Panc1 (cell line): ENCODE measurements around the gene SEC14L5. TPM values are rescaled to one million over a fixed set of nuclear protein-coding genes. Genes with fewer than 3 reads are reported as not detected.
A peak's percentile ranks its signal among the peaks of the same experiment; 100 is the strongest.

Experiments used
- ATAC-seq: fragments of 200-7000 bp; cut with Tn5 transposase; 2 replicates; pipeline ENCODE4 v1.9.1; 2020; ENCODE audit warnings: mild to moderate bottlenecking, moderate library complexity
- BruUV-seq: library from RNA; stranded (reverse); fragments of 400-500 nt; replicated peaks from 2 replicates; lab custom pipeline; 2021; lab: Mats Ljungman, UMichigan
- CTCF ChIA-PET: fragments of 300-600 bp; sonication (Branson Sonifier 250); formaldehyde crosslinking; loops from one replicate; lab custom pipeline; 2022; ENCODE audit warnings: antibody characterized with exemption; lab: Charles Lee
- POLR2A ChIA-PET: fragments of 300-600 bp; sonication (Branson Sonifier 250); formaldehyde crosslinking; loops from one replicate; lab custom pipeline; 2022; ENCODE audit warnings: antibody characterized with exemption; lab: Charles Lee
- DNase-seq: peaks from one replicate; pipeline ENCODE4 v3.0.0-alpha.2; 2010; ENCODE audit warnings: low read depth, low spot score
- H3K27ac ChIP-seq: 2 replicates; pipeline ENCODE4 v1.5.1; 2011; ENCODE audit warnings: mild to moderate bottlenecking, low read length, inconsistent platforms
- H3K27me3 ChIP-seq: fragments of 200-500 bp; sonication (Bioruptor generic); 2 replicates; pipeline ENCODE4 v1.6.0; 2014; ENCODE audit warnings: low read length, inconsistent platforms; ENCODE audit not compliant: control insufficient read depth, insufficient read depth
- H3K36me3 ChIP-seq: fragments of 200-500 bp; sonication (Bioruptor generic); 2 replicates; pipeline ENCODE4 v1.5.1; 2014; ENCODE audit warnings: inconsistent platforms, mild to moderate bottlenecking, low read length, moderate library complexity; ENCODE audit not compliant: control insufficient read depth, insufficient read depth
- H3K4me1 ChIP-seq: 2 replicates; pipeline ENCODE4 v1.5.1; 2011; ENCODE audit warnings: inconsistent platforms, mild to moderate bottlenecking, low read length, moderate library complexity; ENCODE audit not compliant: control insufficient read depth, insufficient read depth
- H3K4me3 ChIP-seq, 2 experiments: 2 replicates each; pipeline ENCODE4 v1.5.1; 2011 to 2012; ENCODE audit warnings: low read depth in 2 of 2, low read length in 2 of 2, mild to moderate bottlenecking in 2 of 2, inconsistent platforms in 1 of 2, moderate library complexity in 1 of 2
- H3K9me3 ChIP-seq: fragments of 200-500 bp; sonication (Bioruptor generic); 2 replicates; pipeline ENCODE4 v1.5.1; 2014; ENCODE audit warnings: low read depth, mild to moderate bottlenecking, inconsistent platforms, low read length, moderate library complexity; ENCODE audit not compliant: control insufficient read depth, insufficient read depth
- CTCF ChIP-seq: fragments of 450-650 bp; IDR thresholded peaks from 2 replicates; pipeline ENCODE4 v1.5.1; 2017; ENCODE audit warnings: mild to moderate bottlenecking
- POLR2AphosphoS5 ChIP-seq: IDR thresholded peaks from 2 replicates; pipeline ENCODE4 v1.6.1; 2012; ENCODE audit warnings: mild to moderate bottlenecking, low read depth, low read length, moderate library complexity
- SIN3A ChIP-seq: IDR thresholded peaks from 2 replicates; pipeline ENCODE4 v1.6.1; 2012; ENCODE audit warnings: low read depth, mild to moderate bottlenecking, low read length, moderate library complexity, borderline replicate concordance; ENCODE audit not compliant: insufficient read depth
- TCF7L2 ChIP-seq: IDR thresholded peaks from 2 replicates; pipeline ENCODE4 v1.6.1; 2011; ENCODE audit warnings: mild to moderate bottlenecking, low read depth, low read length, inconsistent platforms
- in situ Hi-C: cut with HindIII; loops from 2 replicates; pipeline ENCODE4 v1.10.0; 2016; ENCODE audit warnings: low sequenced_read_pairs, low pct_unique_long_range_greater_than_20kb
- intact Hi-C: fragments of 100-400 bp; cut with micrococcal nuclease; formaldehyde crosslinking; loops from one replicate; pipeline ENCODE4 v1.10.0; 2022; ENCODE audit not compliant: unreplicated experiment
- total RNA-seq: library from RNA; stranded (reverse); gene quantifications from one replicate; pipeline ENCODE4 v1.2.1, GENCODE V29; 2021; ENCODE audit not compliant: unreplicated experiment
- TF ChIP-seq, protein P1 (sequence below), 2 experiments: IDR thresholded peaks; 2 replicates each; pipeline ENCODE4 v1.6.1; 2011 to 2012; ENCODE audit warnings: low read depth in 2 of 2, control low read depth in 1 of 2, low read length in 1 of 2, mild to moderate bottlenecking in 1 of 2, moderate library complexity in 1 of 2; ENCODE audit not compliant: insufficient read depth in 1 of 2

SEC14L5 gene
- total RNA-seq, 1 experiment from 2014 or later, result 0.26 TPM

- ChIA-PET CTCF (interaction anchor here (0.6 kb wide), 1 partner anchor 26 kb away, joined by 6 read pairs; no protein-coding TSS in a partner anchor), POLR2A (no interaction called here)
These were observed 26.3 kb downstream of the SEC14L5 start for GRCh38 chr16:4984174-4984990.

GRCh38 chr16:4987250-4987579 is 29.1 kb downstream of the SEC14L5 start:
- TF ChIP-seq CTCF (no peak), POLR2AphosphoS5 (no peak), SIN3A (no peak), TCF7L2 (no peak)
- TF ChIP-seq, protein P1, sequence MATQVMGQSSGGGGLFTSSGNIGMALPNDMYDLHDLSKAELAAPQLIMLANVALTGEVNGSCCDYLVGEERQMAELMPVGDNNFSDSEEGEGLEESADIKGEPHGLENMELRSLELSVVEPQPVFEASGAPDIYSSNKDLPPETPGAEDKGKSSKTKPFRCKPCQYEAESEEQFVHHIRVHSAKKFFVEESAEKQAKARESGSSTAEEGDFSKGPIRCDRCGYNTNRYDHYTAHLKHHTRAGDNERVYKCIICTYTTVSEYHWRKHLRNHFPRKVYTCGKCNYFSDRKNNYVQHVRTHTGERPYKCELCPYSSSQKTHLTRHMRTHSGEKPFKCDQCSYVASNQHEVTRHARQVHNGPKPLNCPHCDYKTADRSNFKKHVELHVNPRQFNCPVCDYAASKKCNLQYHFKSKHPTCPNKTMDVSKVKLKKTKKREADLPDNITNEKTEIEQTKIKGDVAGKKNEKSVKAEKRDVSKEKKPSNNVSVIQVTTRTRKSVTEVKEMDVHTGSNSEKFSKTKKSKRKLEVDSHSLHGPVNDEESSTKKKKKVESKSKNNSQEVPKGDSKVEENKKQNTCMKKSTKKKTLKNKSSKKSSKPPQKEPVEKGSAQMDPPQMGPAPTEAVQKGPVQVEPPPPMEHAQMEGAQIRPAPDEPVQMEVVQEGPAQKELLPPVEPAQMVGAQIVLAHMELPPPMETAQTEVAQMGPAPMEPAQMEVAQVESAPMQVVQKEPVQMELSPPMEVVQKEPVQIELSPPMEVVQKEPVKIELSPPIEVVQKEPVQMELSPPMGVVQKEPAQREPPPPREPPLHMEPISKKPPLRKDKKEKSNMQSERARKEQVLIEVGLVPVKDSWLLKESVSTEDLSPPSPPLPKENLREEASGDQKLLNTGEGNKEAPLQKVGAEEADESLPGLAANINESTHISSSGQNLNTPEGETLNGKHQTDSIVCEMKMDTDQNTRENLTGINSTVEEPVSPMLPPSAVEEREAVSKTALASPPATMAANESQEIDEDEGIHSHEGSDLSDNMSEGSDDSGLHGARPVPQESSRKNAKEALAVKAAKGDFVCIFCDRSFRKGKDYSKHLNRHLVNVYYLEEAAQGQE (IDR thresholded peaks at IDR 0.05; ENCODE audit: insufficient read depth in 1 of 2, low read depth in 2 of 2, low read length in 1 of 2), result no peak
- DNase-seq (no peak), ATAC-seq (peak; percentile 42; the same call in 1 of the 2 replicates)
- in situ Hi-C loops (no loop called here), intact Hi-C loops (no loop called here)
- Histone ChIP-seq H3K4me1 (no peaks in the 10 kb centered on the region; the same call in 1 of the 2 replicates), H3K36me3 (no peaks in the 10 kb centered on the region), H3K27me3 (peaks cover 10% of the 10 kb centered on the region), H3K9me3 (no peaks in the 10 kb centered on the region), H3K27ac (no peak overlapping the region), H3K4me3 (peak overlapping the region; percentile 8 to 30)
- POLR2A ChIA-PET, result no interaction called here
- BruUV-seq, result no TSS peak
- CTCF ChIA-PET, result interaction anchor here (0.6 kb wide), 1 partner anchor 198 kb away, joined by 7 read pairs; no protein-coding TSS in a partner anchor

More at GRCh38 chr16:4984174-4984990, 26.3 kb downstream of the SEC14L5 start:
- no peak overlapping the region for H3K4me3 ChIP-seq
- intact Hi-C loops (no loop called here), in situ Hi-C loops (no loop called here)
- peaks cover 10% of the 10 kb centered on the region for H3K27me3 ChIP-seq
- ATAC-seq (no peak), DNase-seq (no peak)
- BruUV-seq, result no TSS peak
- H3K27ac ChIP-seq, result no peak overlapping the region
- no peaks in the 10 kb centered on the region for H3K36me3 ChIP-seq
- TF ChIP-seq, protein P1 (IDR thresholded peaks at IDR 0.05; ENCODE audit: insufficient read depth in 1 of 2, low read depth in 2 of 2, low read length in 1 of 2), result no peak
- TF ChIP-seq TCF7L2 (no peak), SIN3A (no peak), POLR2AphosphoS5 (no peak), CTCF (no peak)
- no peaks in the 10 kb centered on the region for H3K9me3 ChIP-seq
- H3K4me1 ChIP-seq, result no peaks in the 10 kb centered on the region; the same call in 1 of the 2 replicates
